Measurements from ENCODE around the gene KIF18B. TPM values are rescaled to one million over a fixed set of nuclear protein-coding genes. Genes with fewer than 3 reads are reported as not detected.

KIF18B gene
- total and polyA plus RNA-seq, 10 of the 15 experiments (the other 5 are each of a cell fraction or from before 2014, with no cell fraction given): 2.8 to 46.2 (median 20.5) TPM

- TF ChIP-seq TCF12 (IDR thresholded peaks at IDR 0.05; ENCODE audit: low read depth, low read length): 0 out of 2 replicates have a peak, but pooled peaks have one; percentile 26
- no peak for TF ChIP-seq BCL11A (IDR thresholded peaks at IDR 0.05; ENCODE audit: low read depth, low read length)
- TF ChIP-seq KDM1A (IDR thresholded peaks at IDR 0.05; ENCODE audit: borderline replicate concordance): no peak
- no peak for TF ChIP-seq POLR2AphosphoS2 (IDR thresholded peaks at IDR 0.05; ENCODE audit: low read depth, low read length)
- TF ChIP-seq HDGF (IDR thresholded peaks at IDR 0.05): no peak
- no peak for TF ChIP-seq CHD4 (IDR thresholded peaks at IDR 0.05)
- TF ChIP-seq REST (IDR thresholded peaks at IDR 0.05; ENCODE audit: low read depth, low read length): no peak
- no peak for TF ChIP-seq IRF5 (IDR thresholded peaks at IDR 0.05; ENCODE audit: borderline replicate concordance)
- peak; percentile 25; the same call in 1 of the 2 replicates for TF ChIP-seq NBN (IDR thresholded peaks at IDR 0.05)
- peak; percentile 35; the same call in 1 of the 2 replicates for TF ChIP-seq PAX5 (IDR thresholded peaks at IDR 0.05; ENCODE audit: borderline replicate concordance, low read depth, low read length)
- TF ChIP-seq YY1 (IDR thresholded peaks at IDR 0.05; ENCODE audit: low read depth, low read length): peak; percentile 75
- TF ChIP-seq CUX1 (IDR thresholded peaks at IDR 0.05; ENCODE audit: insufficient replicate concordance, low read depth, low read length): no peak
- TF ChIP-seq SMAD5 (IDR thresholded peaks at IDR 0.05; ENCODE audit: low read depth): no peak
- peak; percentile 83 to 98 (median 88); a peak in 5 of 6 replicates for TF ChIP-seq CTCF (IDR thresholded peaks at IDR 0.05 in 2 of 3, conservative IDR thresholded peaks at IDR 0.05 in 1 of 3; ENCODE audit: control insufficient read depth in 2 of 3, extremely low read depth in 1 of 3, insufficient read depth in 1 of 3, low read depth in 3 of 3, low read length in 3 of 3)
- no peak for TF ChIP-seq TAF1 (IDR thresholded peaks at IDR 0.05; ENCODE audit: borderline replicate concordance, low read depth, low read length)
- TF ChIP-seq RUNX3 (IDR thresholded peaks at IDR 0.05; ENCODE audit: low read length): peak; percentile 70
- no peak for TF ChIP-seq GATAD2B (conservative IDR thresholded peaks at IDR 0.05; ENCODE audit: low read depth)
- TF ChIP-seq POU2F2 (IDR thresholded peaks at IDR 0.05; ENCODE audit: borderline replicate concordance, low read depth, low read length): peak; percentile 65; the same call in 2 of the 3 replicates
- TF ChIP-seq IRF4 (IDR thresholded peaks at IDR 0.05; ENCODE audit: low read depth, low read length): no peak; the same call in 1 of the 2 replicates
- TF ChIP-seq HCFC1 (IDR thresholded peaks at IDR 0.05; ENCODE audit: low read length): no peak
These were observed 27.5 kb downstream of the KIF18B start (continued) for GRCh38 chr17:44919885-44920564.

Data from GM12878 (cell line).